ENCODE data around the gene SERPINB12. TPM values are rescaled to one million over a fixed set of nuclear protein-coding genes. Genes with fewer than 3 reads are reported as not detected.

The SERPINB12 gene
- polyA plus RNA-seq = not detected
- long read RNA-seq, donor 1 = 0 reads
- long read RNA-seq, donor 2 = 0 reads
- long read RNA-seq, donor 3 = 0 reads
- long read RNA-seq, donor 4 = 0 reads
- long read RNA-seq, donor 5 = 0 reads
- long read RNA-seq, donor 6 = 0 reads
- long read RNA-seq, donor 7 = 0 reads
- long read RNA-seq, donor 8 = 0 reads
- long read RNA-seq, donor 9 = 0 reads
- long read RNA-seq, donor 10 = 0 reads
- long read RNA-seq, donor 11 = 0 reads

DNA sequence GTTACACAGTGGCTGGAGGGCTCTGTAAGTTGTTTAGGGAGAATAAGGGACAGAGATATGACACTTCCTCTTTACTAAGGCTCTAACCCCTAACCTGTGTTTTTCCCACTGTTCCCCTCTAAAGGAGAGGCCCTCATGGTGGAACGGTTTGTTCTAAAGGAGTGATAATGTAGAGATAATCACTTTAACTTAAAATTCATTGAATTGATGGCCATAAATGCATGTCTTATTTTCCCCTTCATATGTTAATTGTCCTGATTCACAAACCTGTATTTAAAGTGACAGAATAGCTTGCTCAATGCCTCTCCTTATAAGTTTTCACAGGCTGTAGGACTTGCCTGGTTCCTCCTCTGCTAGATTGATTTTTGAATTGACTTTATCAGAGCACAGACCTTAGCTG is at the start of gene SERPINB12:
TSS of gene SERPINB12 (plus strand) at position 301 of the 400 bp plus-strand sequence. CDS start 13,791 bp downstream, outside the sequence.
- no peak within 1 kb of the TSS for H3K27ac ChIP-seq (ENCODE audit: low read length)
- H3K36me3 ChIP-seq (ENCODE audit: control insufficient read depth, insufficient read depth, low read length) = no peaks in the 10 kb centered on the region
- no peaks in the 10 kb centered on the region for H3K4me1 ChIP-seq (ENCODE audit: control insufficient read depth, insufficient read depth, low read length)
- no peak within 1 kb of the TSS for H3K4me3 ChIP-seq (ENCODE audit: low read length)
- DNase-seq = no peak
- H3K27me3 ChIP-seq (ENCODE audit: control insufficient read depth, insufficient read depth, low read length) = no peaks in the 10 kb centered on the region
- no peaks in the 10 kb centered on the region for H3K9me3 ChIP-seq (ENCODE audit: control insufficient read depth, low read depth, low read length)
- no CpG with 5 or more reads among the region's 1 CpG for WGBS (ENCODE audit: insufficient coverage, low lambda C conversion rate)

GRCh38 chr18:63492851-63493250 is 49.3 kb upstream of the SERPINB12 start:
- H3K4me3 ChIP-seq (ENCODE audit: low read length) = no peak overlapping the region
- DNase-seq = no peak
- whole genome bisulfite sequencing (ENCODE audit: insufficient coverage, low lambda C conversion rate) = no CpG with 5 or more reads among the region's 3 CpGs
- H3K36me3 ChIP-seq (ENCODE audit: control insufficient read depth, insufficient read depth, low read length) = no peaks in the 10 kb centered on the region
- no peaks in the 10 kb centered on the region for H3K27me3 ChIP-seq (ENCODE audit: control insufficient read depth, insufficient read depth, low read length)
- no peaks in the 10 kb centered on the region for H3K9me3 ChIP-seq (ENCODE audit: control insufficient read depth, low read depth, low read length)
- no peak overlapping the region for H3K27ac ChIP-seq (ENCODE audit: low read length)
- no peaks in the 10 kb centered on the region for H3K4me1 ChIP-seq (ENCODE audit: control insufficient read depth, insufficient read depth, low read length)

- 87% methylated on average over 2 of the region's 2 CpGs for WGBS (ENCODE audit: insufficient coverage, low lambda C conversion rate)
- no peaks in the 10 kb centered on the region for H3K9me3 ChIP-seq (ENCODE audit: control insufficient read depth, low read depth, low read length)
- H3K4me3 ChIP-seq (ENCODE audit: low read length) = no peak overlapping the region
- no peaks in the 10 kb centered on the region for H3K4me1 ChIP-seq (ENCODE audit: control insufficient read depth, insufficient read depth, low read length)
- H3K36me3 ChIP-seq (ENCODE audit: control insufficient read depth, insufficient read depth, low read length) = no peaks in the 10 kb centered on the region
- no peak for DNase-seq
- H3K27ac ChIP-seq (ENCODE audit: low read length) = no peak overlapping the region
- no peaks in the 10 kb centered on the region for H3K27me3 ChIP-seq (ENCODE audit: control insufficient read depth, insufficient read depth, low read length)
Observed at GRCh38 chr18:63495675-63496074, 46.5 kb upstream of the SERPINB12 start.

DNA sequence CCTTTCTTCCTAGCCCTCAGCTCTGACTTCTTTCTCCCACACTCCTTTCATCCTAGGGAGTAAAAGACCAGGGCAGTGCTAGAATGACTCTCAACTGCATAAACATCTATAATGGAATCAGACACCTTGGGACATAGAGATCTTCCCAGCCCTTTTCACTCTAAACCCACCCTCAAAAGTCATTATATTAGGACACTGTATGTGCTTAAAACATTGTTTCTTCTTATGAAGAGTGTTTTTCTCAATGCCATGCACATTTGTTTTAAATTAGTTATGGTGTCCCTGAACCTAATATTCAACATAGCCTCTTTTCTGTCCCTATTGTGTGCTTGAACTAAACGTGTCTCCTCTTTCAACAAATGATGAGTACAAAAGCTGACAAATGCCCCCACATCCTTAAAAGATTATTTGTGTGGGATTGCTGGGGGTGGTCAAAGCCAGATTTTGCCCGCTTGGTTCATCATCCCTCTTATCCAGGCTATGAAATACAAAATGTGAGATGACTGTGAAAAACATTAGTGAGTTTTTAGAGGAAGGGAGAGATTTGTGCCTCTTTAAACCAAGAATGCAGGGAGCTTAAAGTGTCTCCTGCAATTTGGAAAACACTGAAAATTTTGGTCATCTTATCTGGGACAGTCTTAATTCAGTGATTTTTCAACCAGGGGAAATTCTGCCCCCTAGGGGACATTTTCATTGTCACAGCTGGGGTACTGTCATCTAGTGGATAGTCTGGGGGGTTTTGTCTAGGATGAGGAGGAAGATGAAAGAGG is 36.4 kb upstream of the SERPINB12 start:
- no peaks in the 10 kb centered on the region for H3K36me3 ChIP-seq (ENCODE audit: control insufficient read depth, insufficient read depth, low read length)
- no CpG with 5 or more reads among the region's 2 CpGs for WGBS (ENCODE audit: insufficient coverage, low lambda C conversion rate)
- DNase-seq = no peak

DNA sequence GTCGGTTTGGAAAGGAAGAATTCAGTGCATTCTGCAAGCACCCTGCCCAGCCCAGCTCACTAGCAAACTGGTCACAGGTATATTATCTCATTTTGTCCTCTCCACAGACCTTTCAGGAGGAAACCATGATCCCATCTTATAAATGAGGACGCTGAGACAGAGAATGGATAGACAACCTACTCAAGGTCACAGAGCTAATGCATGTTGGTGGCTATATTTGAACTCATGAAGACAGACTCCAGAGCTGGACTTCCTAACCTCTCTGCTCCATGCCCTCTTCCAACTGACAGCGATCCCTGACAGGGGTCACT is 35.9 kb upstream of the SERPINB12 start:
- H3K27ac ChIP-seq (ENCODE audit: low read length) = no peak overlapping the region
- no peaks in the 10 kb centered on the region for H3K27me3 ChIP-seq (ENCODE audit: control insufficient read depth, insufficient read depth, low read length)
- H3K36me3 ChIP-seq (ENCODE audit: control insufficient read depth, insufficient read depth, low read length) = no peaks in the 10 kb centered on the region
- no peaks in the 10 kb centered on the region for H3K9me3 ChIP-seq (ENCODE audit: control insufficient read depth, low read depth, low read length)
- no CpG with 5 or more reads among the region's 3 CpGs for WGBS (ENCODE audit: insufficient coverage, low lambda C conversion rate)
- H3K4me1 ChIP-seq (ENCODE audit: control insufficient read depth, insufficient read depth, low read length) = no peaks in the 10 kb centered on the region
- no peak for DNase-seq
- no peak overlapping the region for H3K4me3 ChIP-seq (ENCODE audit: low read length)

More for the DNA sequence above, 36.4 kb upstream of the SERPINB12 start:
- no peaks in the 10 kb centered on the region for H3K27me3 ChIP-seq (ENCODE audit: control insufficient read depth, insufficient read depth, low read length)
- no peaks in the 10 kb centered on the region for H3K9me3 ChIP-seq (ENCODE audit: control insufficient read depth, low read depth, low read length)
- no peak overlapping the region for H3K27ac ChIP-seq (ENCODE audit: low read length)
- H3K4me1 ChIP-seq (ENCODE audit: control insufficient read depth, insufficient read depth, low read length) = no peaks in the 10 kb centered on the region
- no peak overlapping the region for H3K4me3 ChIP-seq (ENCODE audit: low read length)

DNA sequence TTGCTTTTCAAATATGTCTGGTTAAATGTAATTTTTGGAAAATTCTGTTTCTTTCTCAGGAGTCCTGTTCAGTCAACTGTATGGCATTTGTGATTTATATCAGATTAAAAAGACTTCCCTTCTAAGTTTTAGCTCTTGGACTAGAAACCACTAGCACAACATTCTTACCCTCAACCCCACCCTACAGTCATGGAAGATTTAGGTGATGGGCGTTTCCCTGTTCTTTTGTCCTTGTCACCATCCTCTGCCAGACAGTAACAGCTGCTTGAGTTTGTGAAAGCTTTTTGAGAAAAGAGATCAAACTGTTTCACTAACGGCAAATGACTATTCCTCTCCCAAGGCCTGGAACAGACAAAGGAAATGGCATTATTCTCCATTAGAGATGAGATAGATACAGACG is 33.6 kb upstream of the SERPINB12 start:
- DNase-seq = no peak
- 80% methylated on average over 1 of the region's 3 CpGs for WGBS (ENCODE audit: insufficient coverage, low lambda C conversion rate)
- no peak overlapping the region for H3K27ac ChIP-seq (ENCODE audit: low read length)
- no peaks in the 10 kb centered on the region for H3K4me1 ChIP-seq (ENCODE audit: control insufficient read depth, insufficient read depth, low read length)
- H3K9me3 ChIP-seq (ENCODE audit: control insufficient read depth, low read depth, low read length) = no peaks in the 10 kb centered on the region
- H3K36me3 ChIP-seq (ENCODE audit: control insufficient read depth, insufficient read depth, low read length) = no peaks in the 10 kb centered on the region
- no peaks in the 10 kb centered on the region for H3K27me3 ChIP-seq (ENCODE audit: control insufficient read depth, insufficient read depth, low read length)
- H3K4me3 ChIP-seq (ENCODE audit: low read length) = no peak overlapping the region

- Histone ChIP-seq H3K4me3 (ENCODE audit: low read length) (no peak overlapping the region), H3K4me1 (ENCODE audit: control insufficient read depth, insufficient read depth, low read length) (no peaks in the 10 kb centered on the region), H3K27ac (ENCODE audit: low read length) (no peak overlapping the region), H3K9me3 (ENCODE audit: control insufficient read depth, low read depth, low read length) (no peaks in the 10 kb centered on the region), H3K36me3 (ENCODE audit: control insufficient read depth, insufficient read depth, low read length) (no peaks in the 10 kb centered on the region), H3K27me3 (ENCODE audit: control insufficient read depth, insufficient read depth, low read length) (no peaks in the 10 kb centered on the region)
- no peak for DNase-seq
- 0% methylated on average over 3 of the region's 7 CpGs for WGBS (ENCODE audit: insufficient coverage, low lambda C conversion rate)
Observed at GRCh38 chr18:63511285-63511684, 30.9 kb upstream of the SERPINB12 start.

GRCh38 chr18:63514326-63514725 is 27.8 kb upstream of the SERPINB12 start:
- H3K4me3 ChIP-seq (ENCODE audit: low read length) = no peak overlapping the region
- no peak for DNase-seq
- no peak overlapping the region for H3K27ac ChIP-seq (ENCODE audit: low read length)
- 60% methylated on average over 1 of the region's 6 CpGs for whole genome bisulfite sequencing (ENCODE audit: insufficient coverage, low lambda C conversion rate)
- no peaks in the 10 kb centered on the region for H3K4me1 ChIP-seq (ENCODE audit: control insufficient read depth, insufficient read depth, low read length)
- H3K36me3 ChIP-seq (ENCODE audit: control insufficient read depth, insufficient read depth, low read length) = no peaks in the 10 kb centered on the region
- H3K9me3 ChIP-seq (ENCODE audit: control insufficient read depth, low read depth, low read length) = no peaks in the 10 kb centered on the region
- no peaks in the 10 kb centered on the region for H3K27me3 ChIP-seq (ENCODE audit: control insufficient read depth, insufficient read depth, low read length)

- WGBS (ENCODE audit: insufficient coverage, low lambda C conversion rate) = no CpG with 5 or more reads among the region's 9 CpGs
Observed at GRCh38 chr18:63514888-63515678, 27.1 kb upstream of the SERPINB12 start.

GRCh38 chr18:63515801-63516200 is 26.4 kb upstream of the SERPINB12 start:
- WGBS (ENCODE audit: insufficient coverage, low lambda C conversion rate) = no CpG with 5 or more reads among the region's 1 CpG
- Histone ChIP-seq H3K9me3 (ENCODE audit: control insufficient read depth, low read depth, low read length) (no peaks in the 10 kb centered on the region), H3K4me1 (ENCODE audit: control insufficient read depth, insufficient read depth, low read length) (no peaks in the 10 kb centered on the region), H3K27ac (ENCODE audit: low read length) (no peak overlapping the region), H3K27me3 (ENCODE audit: control insufficient read depth, insufficient read depth, low read length) (no peaks in the 10 kb centered on the region), H3K4me3 (ENCODE audit: low read length) (no peak overlapping the region), H3K36me3 (ENCODE audit: control insufficient read depth, insufficient read depth, low read length) (no peaks in the 10 kb centered on the region)
- no peak for DNase-seq

More at GRCh38 chr18:63514888-63515678, 27.1 kb upstream of the SERPINB12 start:
- H3K4me1 ChIP-seq (ENCODE audit: control insufficient read depth, insufficient read depth, low read length) = no peaks in the 10 kb centered on the region
- no peaks in the 10 kb centered on the region for H3K27me3 ChIP-seq (ENCODE audit: control insufficient read depth, insufficient read depth, low read length)
- DNase-seq = no peak
- no peak overlapping the region for H3K4me3 ChIP-seq (ENCODE audit: low read length)
- H3K36me3 ChIP-seq (ENCODE audit: control insufficient read depth, insufficient read depth, low read length) = no peaks in the 10 kb centered on the region
- no peak overlapping the region for H3K27ac ChIP-seq (ENCODE audit: low read length)
- H3K9me3 ChIP-seq (ENCODE audit: control insufficient read depth, low read depth, low read length) = no peaks in the 10 kb centered on the region
